ENCODE results near the gene C8G.

Gene C8G

GRCh38 chr9:136944519-136945332, at the start of gene C8G, which contains the start of gene FBXW5:
C8G (plus strand) TSS chr9:136945243; CDS start chr9:136945321, 78 bp downstream.
FBXW5 (minus strand) TSS chr9:136944738; CDS start chr9:136944083, 655 bp downstream.
- peak; percentile 85 to 94 for DNase-seq (ENCODE audit: low read depth in 1 of 2, low spot score in 1 of 2)

DNA sequence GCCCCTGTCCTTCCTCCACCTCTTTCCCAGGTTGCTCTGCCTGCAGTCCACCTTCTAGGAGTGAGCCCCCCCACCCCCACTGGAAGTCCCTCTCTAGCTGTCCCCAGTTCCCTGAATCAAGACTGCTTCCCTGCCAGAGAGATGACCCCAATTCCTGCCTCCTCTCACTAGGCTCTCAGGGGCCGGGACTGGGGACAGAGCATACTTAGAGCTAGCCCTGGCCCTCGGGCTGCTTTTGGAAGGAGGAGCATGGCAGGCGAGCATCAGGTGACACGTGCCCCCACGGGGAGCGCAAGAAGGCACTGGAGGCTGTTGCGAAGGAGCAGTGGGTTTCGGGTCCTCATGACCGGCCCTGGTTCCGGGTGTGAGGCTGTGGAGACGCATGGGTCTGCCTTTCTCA, 49.0 kb upstream of the C8G start:
- DNase-seq (ENCODE audit: low read depth in 1 of 2, low spot score in 1 of 2), result no peak

- DNase-seq (ENCODE audit: low read depth in 1 of 2, low spot score in 1 of 2), result no peak
Observed at GRCh38 chr9:136898483-136899100, 46.5 kb upstream of the C8G start.

DNA sequence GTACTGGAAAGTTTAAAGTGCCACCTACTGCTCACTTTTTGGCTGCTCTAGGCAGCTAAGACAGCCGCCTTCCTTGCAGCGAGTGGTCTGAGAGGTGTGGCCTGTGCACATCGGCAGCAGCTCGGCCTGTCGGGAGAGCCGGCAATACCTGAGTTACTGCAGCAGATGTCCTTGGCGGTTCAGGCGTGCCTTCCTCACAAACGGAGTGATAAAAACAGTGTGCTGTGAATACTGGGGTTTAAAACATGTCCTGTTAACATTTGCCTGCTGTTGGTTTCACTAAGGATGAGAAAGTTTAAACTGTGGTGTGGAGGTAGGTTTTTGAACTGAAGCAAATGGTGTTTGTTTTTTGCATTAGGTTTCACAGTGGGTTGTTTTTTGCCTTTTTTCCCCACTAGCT, 45.8 kb upstream of the C8G start:
- DNase-seq (ENCODE audit: low read depth in 1 of 2, low spot score in 1 of 2), result no peak

- no peak for DNase-seq (ENCODE audit: low read depth in 1 of 2, low spot score in 1 of 2)
Observed at GRCh38 chr9:136900556-136900955, 44.5 kb upstream of the C8G start.

DNA sequence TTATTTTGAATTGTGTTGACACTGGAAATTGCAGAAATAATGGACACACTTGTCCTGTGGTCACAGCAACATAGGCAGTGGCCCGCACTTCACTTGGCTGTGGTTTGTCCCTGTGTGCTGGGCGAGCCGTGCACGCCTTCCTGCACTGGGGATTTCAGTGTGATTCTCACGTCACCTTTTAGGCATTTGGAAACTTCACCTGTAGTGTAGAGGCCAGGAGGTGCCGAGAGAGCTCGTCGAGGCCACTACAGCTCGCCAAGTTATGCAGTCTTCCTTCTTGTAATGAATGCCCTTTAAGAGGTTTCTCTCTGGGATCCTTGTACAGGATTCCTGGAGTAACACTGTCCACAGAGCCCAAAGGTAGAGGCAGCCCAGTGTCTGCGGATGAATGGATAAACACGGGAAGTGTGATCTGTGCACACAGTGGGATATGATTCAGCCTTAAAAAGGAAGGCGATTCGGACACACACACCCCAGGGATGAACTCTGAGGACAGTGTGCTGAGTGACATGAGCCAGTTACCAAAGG, 44.0 kb upstream of the C8G start:
- DNase-seq (ENCODE audit: low read depth in 1 of 2, low spot score in 1 of 2), result no peak

DNA sequence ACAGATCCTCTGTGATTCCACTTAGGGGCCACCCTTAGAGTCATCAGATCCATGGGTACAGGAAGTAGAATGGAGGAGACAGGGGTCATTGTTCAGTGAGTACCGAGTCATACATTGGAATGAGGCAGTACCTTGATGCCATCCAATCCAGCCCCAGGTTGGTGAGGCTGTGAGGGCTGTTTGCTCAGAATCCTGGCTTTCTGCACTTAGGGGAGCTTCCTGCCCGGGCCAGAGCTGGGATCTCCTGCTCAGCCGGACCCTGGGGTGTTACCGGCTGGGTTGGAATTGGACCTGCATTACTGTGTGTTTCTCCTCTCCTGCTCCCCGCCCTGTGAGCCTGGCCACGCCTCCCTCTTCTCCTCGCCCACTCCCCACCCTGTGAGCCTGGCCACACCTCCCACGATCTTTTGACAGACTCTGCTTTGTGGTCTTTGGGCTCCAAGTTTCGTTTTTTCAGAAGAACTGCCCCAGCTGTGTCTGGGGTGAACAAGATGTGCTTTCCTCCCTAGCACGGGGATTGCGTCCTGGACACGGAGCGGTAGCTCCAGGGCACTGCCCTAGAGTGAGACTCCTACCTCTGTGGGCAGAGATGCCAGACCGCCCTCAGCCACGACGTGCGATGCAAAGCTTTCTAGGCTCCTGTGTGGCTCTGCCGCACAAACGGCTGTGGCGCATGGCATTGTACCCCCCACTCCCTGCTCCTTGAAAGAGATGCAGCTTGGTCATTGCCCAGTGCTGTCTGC, 43.4 kb upstream of the C8G start:
- DNase-seq (ENCODE audit: low read depth in 1 of 2, low spot score in 1 of 2), result peak; percentile 25 to 62

DNA sequence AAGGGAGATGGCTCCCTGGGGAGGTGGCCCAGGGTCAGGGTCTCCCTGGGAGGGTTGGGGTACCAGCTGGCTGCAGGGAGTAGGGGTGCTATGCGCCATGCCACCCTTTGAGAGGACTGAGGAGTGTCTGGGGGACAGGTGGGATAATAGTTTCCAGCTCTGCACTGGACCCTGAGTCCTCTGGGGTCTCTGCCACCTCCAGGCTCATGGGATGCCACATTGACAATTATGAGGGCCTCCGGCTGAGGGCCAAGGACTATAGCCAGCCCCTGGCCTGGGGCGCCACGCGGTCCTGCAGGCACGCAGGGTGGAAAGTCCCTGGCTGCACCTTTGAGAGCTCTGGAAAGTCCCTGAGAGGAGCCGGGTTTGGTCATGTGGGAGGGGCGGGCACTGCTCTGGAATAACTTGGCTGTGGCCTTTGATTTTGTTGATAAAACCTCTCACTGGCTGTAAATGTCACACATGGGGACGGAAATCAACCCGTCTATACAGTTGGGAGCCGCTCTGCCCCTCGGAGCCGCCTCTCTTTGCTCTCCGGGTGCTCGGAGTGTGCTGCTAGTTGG, 42.7 kb upstream of the C8G start:
- peak; percentile 48 to 80 for DNase-seq (ENCODE audit: low read depth in 1 of 2, low spot score in 1 of 2)

GRCh38 chr9:136903041-136903554, 41.9 kb upstream of the C8G start:
- no peak for DNase-seq (ENCODE audit: low read depth in 1 of 2, low spot score in 1 of 2)

- DNase-seq (ENCODE audit: low read depth in 1 of 2, low spot score in 1 of 2), result no peak
Observed at GRCh38 chr9:136906266-136906665, 38.8 kb upstream of the C8G start.

GRCh38 chr9:136907011-136907914, 37.8 kb upstream of the C8G start:
- DNase-seq (ENCODE audit: low read depth in 1 of 2, low spot score in 1 of 2), result no peak

- DNase-seq (ENCODE audit: low read depth in 1 of 2, low spot score in 1 of 2), result no peak
Observed at GRCh38 chr9:136910197-136910900, 34.7 kb upstream of the C8G start.

DNA sequence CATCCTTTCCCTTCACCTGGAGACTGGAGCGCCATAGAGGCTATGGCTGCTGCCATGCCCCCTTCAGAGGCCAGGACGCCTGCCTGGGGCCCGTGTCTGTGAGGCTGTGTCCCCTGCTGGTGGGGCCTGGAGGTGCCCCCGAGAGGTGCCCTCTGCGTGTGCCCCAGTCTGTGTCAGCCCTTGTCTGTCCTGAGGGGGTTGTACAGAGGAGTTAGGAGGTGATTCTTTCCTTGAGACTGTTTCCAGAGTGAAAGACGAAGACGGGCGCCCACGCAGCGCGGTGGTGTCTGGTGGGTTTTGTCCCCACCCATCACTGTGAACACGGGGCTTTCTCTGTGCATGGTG, 34.2 kb upstream of the C8G start:
- no peak for DNase-seq (ENCODE audit: low read depth in 1 of 2, low spot score in 1 of 2)

- no peak for DNase-seq (ENCODE audit: low read depth in 1 of 2, low spot score in 1 of 2)
Observed at GRCh38 chr9:136913701-136914438, 31.2 kb upstream of the C8G start.

GRCh38 chr9:136915632-136916329, 29.3 kb upstream of the C8G start:
- no peak for DNase-seq (ENCODE audit: low read depth in 1 of 2, low spot score in 1 of 2)

DNA sequence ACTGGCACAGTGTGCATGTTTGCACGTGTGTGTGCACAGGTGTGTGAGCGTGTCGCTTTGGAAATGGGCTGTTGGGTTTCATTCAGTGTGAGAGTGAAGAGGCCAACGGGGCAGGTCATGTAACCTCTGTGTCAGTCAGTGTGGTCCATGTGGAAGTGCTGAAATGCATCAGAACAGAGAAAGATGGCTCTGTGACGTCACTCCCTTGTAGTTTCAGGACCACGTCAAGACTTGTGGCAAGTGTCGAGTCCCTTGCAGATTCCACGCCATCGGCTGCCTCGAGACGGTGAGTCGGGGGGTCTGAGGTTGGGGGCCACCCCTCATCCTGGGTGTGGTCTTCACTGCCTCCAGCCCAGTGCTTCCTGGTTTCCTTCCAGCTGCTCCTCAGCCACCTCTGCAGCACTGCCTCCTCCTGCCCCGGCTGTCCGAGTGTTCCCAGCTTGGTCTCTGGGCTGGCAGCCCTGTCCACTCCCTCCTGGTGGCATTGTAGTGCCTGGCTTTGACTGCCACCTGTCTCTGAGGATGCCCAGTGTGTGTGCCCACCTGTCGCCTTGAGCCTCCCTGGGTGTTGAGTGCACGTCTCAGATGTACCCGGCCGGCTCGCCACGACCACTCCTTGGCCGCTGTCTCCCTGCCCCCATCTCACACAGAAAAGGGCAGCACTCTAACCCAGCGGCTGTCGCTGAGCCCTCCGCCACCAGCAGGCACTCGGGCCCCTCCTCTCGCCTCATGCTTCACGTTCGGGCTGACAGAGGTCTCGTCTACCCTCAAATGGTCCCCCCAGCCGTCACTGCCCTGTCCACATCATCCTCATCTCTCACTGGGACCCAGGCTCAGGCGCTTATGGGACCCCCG, 28.5 kb upstream of the C8G start:
- DNase-seq (ENCODE audit: low read depth in 1 of 2, low spot score in 1 of 2), result no peak

DNA sequence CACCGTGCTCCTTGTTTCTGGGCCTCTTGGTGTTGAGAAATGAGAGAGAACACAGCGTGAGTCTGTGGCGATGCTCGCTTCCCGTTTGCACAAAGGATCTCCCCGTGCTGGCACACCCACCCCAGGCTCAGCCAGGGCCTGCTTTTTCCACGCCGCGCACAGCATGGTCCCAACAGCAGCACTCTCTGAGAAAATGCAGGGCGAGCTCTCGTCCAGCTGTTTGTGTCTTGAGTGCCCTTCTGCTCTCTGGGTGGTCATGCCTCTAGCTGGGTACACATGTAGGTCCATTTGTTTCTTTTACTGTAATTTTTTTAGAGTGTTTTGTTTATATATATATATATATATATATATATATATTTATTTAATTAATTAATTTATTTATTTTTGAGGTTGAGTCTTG, 27.1 kb upstream of the C8G start:
- DNase-seq (ENCODE audit: low read depth in 1 of 2, low spot score in 1 of 2), result no peak
